Gastrocnemius medialis (tissue), 4 donors: ENCODE measurements around the gene GATC.

ENCODE experiments used
- CTCF ChIP-seq, 5 experiments: fragments of 450-650 bp in 3 of 5; fragments of 200-600 bp in 2 of 5; sonication (generic) in 2 of 5; IDR thresholded peaks in 4 of 5; conservative IDR thresholded peaks in 1 of 5; 1 replicate in 4 of 5; 2 replicates in 1 of 5; pipeline ENCODE4 v1.5.1; 2016 to 2019; ENCODE audit warnings: antibody characterized with exemption in 5 of 5, mild to moderate bottlenecking in 3 of 5, moderate library complexity in 3 of 5
- POLR2A ChIP-seq, 2 donors: fragments of 450-650 bp; IDR thresholded peaks; one replicate each; pipeline ENCODE4 v1.6.1; 2017; ENCODE audit warnings: antibody characterized with exemption in 2 of 2, mild to moderate bottlenecking in 2 of 2, moderate library complexity in 2 of 2

GRCh38 chr12:120481022-120481767 lies 35.0 kb downstream of the GATC start:
- TF ChIP-seq CTCF (IDR thresholded peaks at IDR 0.05 in 4 of 5, conservative IDR thresholded peaks at IDR 0.05 in 1 of 5) (no peak), POLR2A (IDR thresholded peaks at IDR 0.05) (no peak)
